Neural progenitor cell (in vitro differentiated cells): ENCODE results near the gene ARL6IP5. TPM values are rescaled to one million over a fixed set of nuclear protein-coding genes. Genes with fewer than 3 reads are reported as not detected.

ENCODE experiments used
- DNase-seq: peaks from one replicate; pipeline ENCODE4 v3.0.0-alpha.2; 2016; ENCODE audit warnings: low spot score
- H2AFZ ChIP-seq: fragments of 200-600 bp; sonication (generic); replicated peaks from 2 replicates; pipeline ENCODE4 v1.6.1; 2016; ENCODE audit warnings: antibody characterized with exemption
- H3F3A ChIP-seq: fragments of 200-600 bp; sonication (generic); 2 replicates; pipeline ENCODE4 v1.6.1; 2016; ENCODE audit warnings: antibody characterized with exemption, low read depth
- H3K27ac ChIP-seq: fragments of 200-600 bp; sonication (generic); 2 replicates; pipeline ENCODE4 v1.5.1; 2016; ENCODE audit warnings: mild to moderate bottlenecking
- H3K27me3 ChIP-seq: fragments of 200-600 bp; sonication (generic); 2 replicates; pipeline ENCODE4 v1.6.1; 2016; ENCODE audit warnings: mild to moderate bottlenecking, moderate library complexity
- H3K36me3 ChIP-seq: fragments of 200-600 bp; sonication (generic); 2 replicates; pipeline ENCODE4 v1.5.1; 2016
- H3K4me1 ChIP-seq: fragments of 200-600 bp; sonication (generic); 2 replicates; pipeline ENCODE4 v1.6.1; 2016; ENCODE audit warnings: mixed run types
- H3K4me2 ChIP-seq: fragments of 200-600 bp; sonication (generic); 2 replicates; pipeline ENCODE4 v1.6.1; 2016
- H3K4me3 ChIP-seq: fragments of 200-600 bp; sonication (generic); 2 replicates; pipeline ENCODE4 v1.5.1; 2016
- H3K79me2 ChIP-seq: fragments of 200-600 bp; sonication (generic); 2 replicates; pipeline ENCODE4 v1.6.1; 2016; ENCODE audit warnings: low read depth
- H3K9ac ChIP-seq: fragments of 200-600 bp; sonication (generic); 2 replicates; pipeline ENCODE4 v1.6.1; 2016
- H3K9me3 ChIP-seq: fragments of 200-600 bp; sonication (generic); 2 replicates; pipeline ENCODE4 v1.5.1; 2016; ENCODE audit warnings: low read depth
- H4K20me1 ChIP-seq: fragments of 200-600 bp; sonication (generic); 2 replicates; pipeline ENCODE4 v1.6.1; 2016; ENCODE audit warnings: low read depth
- H3K27ac Mint-ChIP-seq: 3 replicates; pipeline ENCODE4 v1.8.0; 2021; ENCODE audit warnings: mixed read lengths
- H3K27me3 Mint-ChIP-seq: 2 replicates; pipeline ENCODE4 v1.8.0; 2022; ENCODE audit warnings: low read depth, mild to moderate bottlenecking, inconsistent platforms, moderate library complexity, mixed read lengths; ENCODE audit not compliant: insufficient read depth
- H3K36me3 Mint-ChIP-seq: 3 replicates; pipeline ENCODE4 v1.8.0; 2021; ENCODE audit warnings: mixed read lengths
- H3K4me1 Mint-ChIP-seq: 3 replicates; pipeline ENCODE4 v1.8.0; 2021; ENCODE audit warnings: mixed read lengths
- H3K4me3 Mint-ChIP-seq: 3 replicates; pipeline ENCODE4 v1.8.0; 2021; ENCODE audit warnings: mild to moderate bottlenecking, moderate library complexity, mixed read lengths
- H3K9me3 Mint-ChIP-seq: 3 replicates; pipeline ENCODE4 v1.8.0; 2020; ENCODE audit warnings: mixed read lengths
- EZH2 ChIP-seq: fragments of 200-600 bp; sonication (generic); IDR thresholded peaks from 2 replicates; pipeline ENCODE4 v1.6.1; 2017; ENCODE audit warnings: antibody characterized with exemption, mild to moderate bottlenecking, moderate library complexity
- EZH2phosphoT487 ChIP-seq: fragments of 200-600 bp; sonication (generic); IDR thresholded peaks from 2 replicates; pipeline ENCODE4 v1.6.1; 2017; ENCODE audit warnings: antibody characterized with exemption
- total RNA-seq: library from RNA; depleted of rRNA; stranded (reverse); fragments of >200 nt; gene quantifications from 2 replicates; pipeline ENCODE4 v1.2.3, GENCODE V29; 2015; ENCODE audit warnings: low replicate concordance
- TF ChIP-seq, protein P1 (sequence below): fragments of 200-600 bp; sonication (generic); IDR thresholded peaks from 2 replicates; pipeline ENCODE4 v1.5.1; 2017; ENCODE audit warnings: antibody characterized with exemption, mild to moderate bottlenecking

Gene ARL6IP5
- total RNA-seq, 1 donor from 2014 or later = 72.4 TPM

DNA sequence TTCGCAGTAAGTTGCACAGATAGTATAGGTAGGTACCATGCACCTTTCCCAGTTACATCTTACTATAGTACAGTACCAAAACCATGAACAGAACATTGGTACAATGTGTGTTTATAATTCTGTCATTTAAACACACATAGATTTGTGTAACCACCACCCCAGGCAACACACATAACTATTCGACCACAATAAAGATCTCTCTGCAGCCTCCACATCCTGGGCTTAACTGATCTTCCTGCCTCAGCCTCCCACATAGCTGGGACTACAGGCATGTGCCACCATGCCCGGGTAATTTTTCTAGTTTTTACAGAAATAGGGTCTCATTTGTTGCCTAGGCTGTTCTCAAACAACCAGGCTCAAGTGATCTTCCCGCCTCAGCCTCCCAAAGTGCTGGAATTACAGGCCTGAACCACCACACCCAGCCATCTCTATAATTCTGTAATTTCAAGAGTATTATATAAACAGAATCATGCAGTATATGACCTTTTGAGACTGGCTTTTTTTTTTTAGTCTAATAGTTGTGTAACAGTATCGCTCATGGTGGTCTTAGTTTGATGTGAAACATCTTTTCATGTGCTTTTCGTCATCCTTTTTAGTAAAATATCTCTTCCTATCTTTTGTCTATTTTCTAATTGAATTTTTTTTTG, 19.3 kb upstream of the ARL6IP5 start:
- Mint-ChIP-seq H3K27ac (no peak overlapping the region), H3K4me3 (no peak overlapping the region), H3K4me1 (no peaks in the 10 kb centered on the region), H3K9me3 (no peaks in the 10 kb centered on the region), H3K27me3 (no peaks in the 10 kb centered on the region), H3K36me3 (peaks cover 23% of the 10 kb centered on the region)
- TF ChIP-seq, protein P1, sequence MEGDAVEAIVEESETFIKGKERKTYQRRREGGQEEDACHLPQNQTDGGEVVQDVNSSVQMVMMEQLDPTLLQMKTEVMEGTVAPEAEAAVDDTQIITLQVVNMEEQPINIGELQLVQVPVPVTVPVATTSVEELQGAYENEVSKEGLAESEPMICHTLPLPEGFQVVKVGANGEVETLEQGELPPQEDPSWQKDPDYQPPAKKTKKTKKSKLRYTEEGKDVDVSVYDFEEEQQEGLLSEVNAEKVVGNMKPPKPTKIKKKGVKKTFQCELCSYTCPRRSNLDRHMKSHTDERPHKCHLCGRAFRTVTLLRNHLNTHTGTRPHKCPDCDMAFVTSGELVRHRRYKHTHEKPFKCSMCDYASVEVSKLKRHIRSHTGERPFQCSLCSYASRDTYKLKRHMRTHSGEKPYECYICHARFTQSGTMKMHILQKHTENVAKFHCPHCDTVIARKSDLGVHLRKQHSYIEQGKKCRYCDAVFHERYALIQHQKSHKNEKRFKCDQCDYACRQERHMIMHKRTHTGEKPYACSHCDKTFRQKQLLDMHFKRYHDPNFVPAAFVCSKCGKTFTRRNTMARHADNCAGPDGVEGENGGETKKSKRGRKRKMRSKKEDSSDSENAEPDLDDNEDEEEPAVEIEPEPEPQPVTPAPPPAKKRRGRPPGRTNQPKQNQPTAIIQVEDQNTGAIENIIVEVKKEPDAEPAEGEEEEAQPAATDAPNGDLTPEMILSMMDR = no peak
- TF ChIP-seq EZH2 (no peak), EZH2phosphoT487 (no peak)
- Histone ChIP-seq H3K4me1 (no peaks in the 10 kb centered on the region), H3K79me2 (peaks cover 3% of the 10 kb centered on the region), H3K27me3 (no peaks in the 10 kb centered on the region), H3K27ac (no peak overlapping the region), H3K9me3 (no peaks in the 10 kb centered on the region), H3K9ac (no peak overlapping the region), H2AFZ (no peak overlapping the region), H3F3A (no peaks in the 10 kb centered on the region), H3K4me2 (no peak overlapping the region), H4K20me1 (no peaks in the 10 kb centered on the region), H3K4me3 (no peak overlapping the region), H3K36me3 (peaks cover 31% of the 10 kb centered on the region)
- no peak for DNase-seq

DNA sequence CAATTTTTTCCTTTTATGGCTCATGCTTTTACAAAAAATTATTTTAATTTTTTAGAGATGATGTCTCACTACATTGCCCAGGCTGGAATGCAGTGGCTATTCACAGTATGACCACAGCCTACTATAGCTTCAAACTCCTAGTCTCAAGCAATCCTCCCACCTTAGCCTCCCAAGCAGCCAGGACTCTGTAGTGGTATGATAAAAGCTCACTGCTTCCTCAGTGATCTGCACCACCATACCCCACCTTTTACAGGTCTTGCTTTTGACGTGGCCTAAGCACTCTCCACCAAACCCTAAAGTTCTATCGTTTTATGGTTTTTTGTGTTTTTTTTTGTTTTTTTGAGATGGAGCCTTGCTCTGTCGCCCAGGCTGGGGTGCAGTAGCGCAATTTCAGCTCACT, 18.6 kb upstream of the ARL6IP5 start:
- no peaks in the 10 kb centered on the region for H3K4me1 Mint-ChIP-seq
- no peak overlapping the region for H3K4me3 ChIP-seq
- no peaks in the 10 kb centered on the region for H3K27me3 ChIP-seq
- no peaks in the 10 kb centered on the region for H3K4me1 ChIP-seq
- H3F3A ChIP-seq = no peaks in the 10 kb centered on the region
- no peak overlapping the region for H2AFZ ChIP-seq
- peaks cover 4% of the 10 kb centered on the region for H3K79me2 ChIP-seq
- no peak overlapping the region for H3K27ac ChIP-seq
- H4K20me1 ChIP-seq = peaks cover 3% of the 10 kb centered on the region
- H3K36me3 ChIP-seq = peaks cover 31% of the 10 kb centered on the region
- no peaks in the 10 kb centered on the region for H3K27me3 Mint-ChIP-seq
- peaks cover 23% of the 10 kb centered on the region for H3K36me3 Mint-ChIP-seq
- no peak for TF ChIP-seq EZH2phosphoT487
- TF ChIP-seq EZH2 = no peak
- TF ChIP-seq, protein P1 = no peak
- no peak overlapping the region for H3K4me2 ChIP-seq
- H3K4me3 Mint-ChIP-seq = no peak overlapping the region
- DNase-seq = no peak
- H3K9me3 Mint-ChIP-seq = no peaks in the 10 kb centered on the region
- H3K9ac ChIP-seq = no peak overlapping the region
- H3K27ac Mint-ChIP-seq = no peak overlapping the region
- H3K9me3 ChIP-seq = no peaks in the 10 kb centered on the region

DNA sequence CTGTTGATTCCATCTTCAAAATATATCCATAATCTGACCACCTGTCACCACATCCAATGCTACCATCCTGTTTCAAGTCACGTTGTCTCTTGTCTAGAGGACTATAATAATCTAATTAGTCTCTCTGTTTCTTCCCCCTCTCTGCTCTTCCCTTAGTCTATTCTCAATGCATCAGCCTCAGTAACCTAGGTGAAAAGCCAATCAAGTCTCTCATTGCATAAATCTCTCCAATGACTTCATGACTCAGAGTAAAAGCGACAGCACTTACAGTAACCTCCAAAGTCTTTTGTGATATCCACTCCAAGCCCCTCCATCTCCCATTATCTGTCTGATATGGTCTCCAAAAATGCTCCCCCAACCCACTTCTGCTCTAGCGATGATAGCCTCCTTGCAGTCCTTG, 11.8 kb upstream of the ARL6IP5 start:
- Histone ChIP-seq H3K4me2 (no peak overlapping the region), H3K79me2 (peaks cover 66% of the 10 kb centered on the region), H3K36me3 (peaks cover 5% of the 10 kb centered on the region), H3K4me3 (no peak overlapping the region), H3K9me3 (no peaks in the 10 kb centered on the region), H2AFZ (no peak overlapping the region), H3K9ac (no peak overlapping the region), H4K20me1 (peaks cover 14% of the 10 kb centered on the region), H3K27me3 (no peaks in the 10 kb centered on the region), H3F3A (no peaks in the 10 kb centered on the region), H3K27ac (no peak overlapping the region), H3K4me1 (no peaks in the 10 kb centered on the region)
- Mint-ChIP-seq H3K27ac (no peak overlapping the region), H3K4me1 (peaks cover 4% of the 10 kb centered on the region), H3K36me3 (peaks cover 27% of the 10 kb centered on the region), H3K9me3 (no peaks in the 10 kb centered on the region), H3K4me3 (no peak overlapping the region), H3K27me3 (no peaks in the 10 kb centered on the region)
- TF ChIP-seq EZH2 (no peak), EZH2phosphoT487 (no peak)
- TF ChIP-seq, protein P1 = no peak
- DNase-seq = no peak
